Hepatocyte (in vitro differentiated cells): ENCODE measurements around the gene XPO4. TPM values are rescaled to one million over a fixed set of nuclear protein-coding genes. Genes with fewer than 3 reads are reported as not detected.

Source experiments
- DNase-seq: peaks from one replicate; pipeline ENCODE4 v3.0.0-alpha.2; 2016; ENCODE audit warnings: low spot score
- H2AFZ ChIP-seq: fragments of 200-600 bp; sonication (generic); 2 replicates; pipeline ENCODE4 v1.6.0; 2016; ENCODE audit warnings: antibody characterized with exemption, mild to moderate bottlenecking
- H3K27ac ChIP-seq: fragments of 200-600 bp; sonication (generic); 2 replicates; pipeline ENCODE4 v1.5.1; 2016; ENCODE audit warnings: mild to moderate bottlenecking
- H3K27me3 ChIP-seq: fragments of 200-600 bp; sonication (generic); 2 replicates; pipeline ENCODE4 v1.6.1; 2016
- H3K36me3 ChIP-seq: fragments of 200-600 bp; sonication (generic); replicated peaks from 2 replicates; pipeline ENCODE4 v1.5.1; 2016; ENCODE audit warnings: low read depth; ENCODE audit not compliant: insufficient read depth
- H3K4me1 ChIP-seq: fragments of 200-600 bp; sonication (generic); 2 replicates; pipeline ENCODE4 v1.5.1; 2016; ENCODE audit warnings: mild to moderate bottlenecking, moderate library complexity; ENCODE audit not compliant: insufficient read depth
- H3K4me2 ChIP-seq: fragments of 200-600 bp; sonication (generic); 2 replicates; pipeline ENCODE4 v1.6.0; 2016
- H3K4me3 ChIP-seq: fragments of 200-600 bp; sonication (generic); 2 replicates; pipeline ENCODE4 v1.5.1; 2016; ENCODE audit warnings: mild to moderate bottlenecking
- H3K79me2 ChIP-seq: fragments of 200-600 bp; sonication (generic); 2 replicates; pipeline ENCODE4 v1.6.0; 2017; ENCODE audit warnings: mild to moderate bottlenecking
- H3K9me2 ChIP-seq: fragments of 200-600 bp; sonication (generic); replicated peaks from 2 replicates; pipeline ENCODE4 v1.6.0; 2017; ENCODE audit warnings: mild to moderate bottlenecking; ENCODE audit not compliant: insufficient read depth
- H3K9me3 ChIP-seq: fragments of 200-600 bp; sonication (generic); 2 replicates; pipeline ENCODE4 v1.5.1; 2016; ENCODE audit warnings: low read depth, mild to moderate bottlenecking
- H4K20me1 ChIP-seq: fragments of 200-600 bp; sonication (generic); 2 replicates; pipeline ENCODE4 v1.6.0; 2016; ENCODE audit warnings: mild to moderate bottlenecking; ENCODE audit not compliant: insufficient read depth, poor library complexity, severe bottlenecking
- CTCF ChIP-seq: fragments of 200-600 bp; sonication (generic); IDR thresholded peaks from 2 replicates; pipeline ENCODE4 v1.5.1; 2016; ENCODE audit warnings: antibody characterized with exemption, mild to moderate bottlenecking; ENCODE audit not compliant: poor library complexity
- EZH2 ChIP-seq: fragments of 200-600 bp; sonication (generic); IDR thresholded peaks from 2 replicates; pipeline ENCODE4 v1.6.1; 2016; ENCODE audit warnings: antibody characterized with exemption, mild to moderate bottlenecking, borderline replicate concordance
- EZH2phosphoT487 ChIP-seq: fragments of 200-600 bp; sonication (generic); IDR thresholded peaks from one replicate; pipeline ENCODE4 v1.6.1; 2018; ENCODE audit warnings: antibody characterized with exemption, mild to moderate bottlenecking, low read depth, moderate library complexity; ENCODE audit not compliant: unreplicated experiment, severe bottlenecking
- WGBS: methylation state at CpG from one replicate; pipeline ENCODE4 v1.1.6; 2016; ENCODE audit warnings: low lambda C conversion rate; ENCODE audit errors: missing lambda C conversion rate; 5-methylcytosine and 5-hydroxymethylcytosine counted together
- polyA plus RNA-seq: library from polyadenylated mRNA; unstranded; fragments of >200 nt; fragmentation: Nextera tagmentation; extraction: Ambion mirVana; gene quantifications from 2 replicates; pipeline ENCODE4 v1.2.1, GENCODE V29; 2016
- total RNA-seq: library from RNA; depleted of rRNA; stranded (reverse); fragments of >200 nt; gene quantifications from 2 replicates; pipeline ENCODE4 v1.2.3, GENCODE V29; 2014

The XPO4 gene
- total and polyA plus RNA-seq, 2 experiments from 2014 or later = 3.4 to 20.7 TPM

DNA sequence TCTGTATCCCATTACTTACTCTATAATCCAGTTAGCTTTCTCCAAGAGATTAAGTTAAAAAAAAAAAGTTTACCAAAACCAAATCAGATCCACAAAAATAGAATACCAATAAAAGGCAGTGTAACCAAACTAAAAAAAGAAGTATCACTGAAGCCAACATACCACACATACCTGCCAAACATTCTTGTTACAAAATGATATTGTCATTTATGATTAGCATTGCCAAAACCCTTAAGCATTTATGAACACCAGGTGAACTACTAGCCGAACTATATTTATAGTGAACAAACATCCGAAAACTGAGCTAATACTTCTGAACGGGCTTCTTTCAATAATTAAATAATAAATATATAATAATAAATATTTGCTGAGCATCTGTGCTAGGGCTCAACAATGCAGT, 69.7 kb downstream of the XPO4 start:
- H4K20me1 ChIP-seq = no peaks in the 10 kb centered on the region
- TF ChIP-seq CTCF = no peak
- no peak for TF ChIP-seq EZH2phosphoT487
- TF ChIP-seq EZH2 = no peak
- H3K9me2 ChIP-seq = no peaks in the 10 kb centered on the region
- no peak for DNase-seq
- no peaks in the 10 kb centered on the region for H3K27me3 ChIP-seq
- peaks cover 7% of the 10 kb centered on the region for H3K4me1 ChIP-seq
- 90% methylated on average over 3 of the region's 3 CpGs for WGBS
- no peaks in the 10 kb centered on the region for H3K79me2 ChIP-seq
- no peaks in the 10 kb centered on the region for H3K36me3 ChIP-seq
- H3K4me2 ChIP-seq = no peak overlapping the region
- H3K27ac ChIP-seq = no peak overlapping the region
- no peak overlapping the region for H2AFZ ChIP-seq
- no peak overlapping the region for H3K4me3 ChIP-seq
- H3K9me3 ChIP-seq = no peaks in the 10 kb centered on the region

- WGBS = 74% methylated on average over 3 of the region's 3 CpGs
- H3K36me3 ChIP-seq = no peaks in the 10 kb centered on the region
Observed at GRCh38 chr13:20831933-20832332, 70.6 kb downstream of the XPO4 start.

DNA sequence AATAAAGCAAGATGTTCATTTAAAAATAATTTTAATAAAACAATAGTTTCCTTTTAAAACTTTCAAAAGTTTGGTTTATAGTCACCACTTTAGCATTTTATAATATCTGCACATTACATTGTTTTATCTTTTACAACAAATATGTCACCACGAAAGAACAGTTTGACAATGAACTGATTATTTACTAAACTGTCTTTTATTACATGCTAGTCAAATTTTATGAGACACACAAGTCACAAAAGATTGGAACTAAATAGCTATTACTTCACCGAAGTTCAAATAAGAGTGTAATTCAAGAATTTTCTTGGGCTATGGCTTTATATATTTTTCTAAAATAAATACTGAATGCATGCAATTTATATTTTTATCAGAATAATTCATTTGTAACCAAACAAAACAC, 71.3 kb downstream of the XPO4 start:
- 54% methylated on average over 2 of the region's 2 CpGs for WGBS
- TF ChIP-seq CTCF = no peak
- no peak for TF ChIP-seq EZH2phosphoT487
- TF ChIP-seq EZH2 = no peak
- no peak for DNase-seq

More at GRCh38 chr13:20831933-20832332, 70.6 kb downstream of the XPO4 start:
- H4K20me1 ChIP-seq = no peaks in the 10 kb centered on the region
- H2AFZ ChIP-seq = no peak overlapping the region
- TF ChIP-seq EZH2phosphoT487 (no peak), CTCF (no peak), EZH2 (no peak)
- no peak for DNase-seq
- no peak overlapping the region for H3K4me2 ChIP-seq
- H3K27ac ChIP-seq = no peak overlapping the region
- H3K4me1 ChIP-seq = peaks cover 7% of the 10 kb centered on the region
- no peaks in the 10 kb centered on the region for H3K9me2 ChIP-seq
- no peaks in the 10 kb centered on the region for H3K27me3 ChIP-seq
- no peaks in the 10 kb centered on the region for H3K79me2 ChIP-seq
- no peak overlapping the region for H3K4me3 ChIP-seq
- H3K9me3 ChIP-seq = no peaks in the 10 kb centered on the region

More for the DNA sequence above, 71.3 kb downstream of the XPO4 start:
- Histone ChIP-seq H3K4me2 (no peak overlapping the region), H4K20me1 (no peaks in the 10 kb centered on the region), H2AFZ (no peak overlapping the region), H3K9me2 (no peaks in the 10 kb centered on the region), H3K9me3 (no peaks in the 10 kb centered on the region), H3K27me3 (no peaks in the 10 kb centered on the region), H3K36me3 (no peaks in the 10 kb centered on the region), H3K79me2 (no peaks in the 10 kb centered on the region), H3K27ac (no peak overlapping the region), H3K4me3 (no peak overlapping the region), H3K4me1 (peaks cover 7% of the 10 kb centered on the region)
